Endothelial cell of umbilical vein (primary cell): Measurements from ENCODE around the gene MYH11. TPM values are rescaled to one million over a fixed set of nuclear protein-coding genes. Genes with fewer than 3 reads are reported as not detected.

Experiments
- BruUV-seq: library from RNA; stranded (reverse); fragments of 400-500 nt; replicated peaks from 2 replicates; lab custom pipeline; 2021; lab: Mats Ljungman, UMichigan
- CTCF ChIA-PET: fragments of 300-600, 350-600 bp; sonication (Branson Sonifier 250); formaldehyde crosslinking; loops from one replicate; lab custom pipeline; 2021; ENCODE audit warnings: antibody characterized with exemption, inconsistent platforms; lab: Charles Lee
- POLR2A ChIA-PET: fragments of 300-600, 350-600 bp; sonication (Branson Sonifier 250); formaldehyde crosslinking; loops from one replicate; lab custom pipeline; 2021; ENCODE audit warnings: antibody characterized with exemption, inconsistent platforms; lab: Charles Lee
- DNase-seq: peaks from one replicate; pipeline ENCODE4 v3.0.0-alpha.2; 2011; ENCODE audit warnings: low read depth, low spot score
- FAIRE-seq: peaks from 2 replicates; lab custom pipeline; 2011; peaks lifted over from hg19 to GRCh38; lab: Jason Lieb, UNC
- H2AFZ ChIP-seq: 2 replicates; pipeline ENCODE4 v1.6.0; 2012; ENCODE audit warnings: low read depth, low read length, control low read depth, inconsistent platforms
- H3K27ac ChIP-seq: 2 replicates; pipeline ENCODE4 v1.5.1; 2011; ENCODE audit warnings: low read depth, mild to moderate bottlenecking, control low read depth, low read length, moderate library complexity; ENCODE audit not compliant: insufficient read depth
- H3K27me3 ChIP-seq, 2 experiments: 2 replicates each; pipeline versions ENCODE4 v1.6.0 to v1.6.1; 2011; ENCODE audit warnings: low read length in 2 of 2, mixed read lengths in 1 of 2; ENCODE audit not compliant: control insufficient read depth in 2 of 2, insufficient read depth in 2 of 2
- H3K36me3 ChIP-seq, 2 experiments: 2 replicates in 1 of 2; 3 replicates in 1 of 2; pipeline ENCODE4 v1.5.1; 2011; ENCODE audit warnings: low read length in 2 of 2, mild to moderate bottlenecking in 1 of 2, moderate library complexity in 1 of 2; ENCODE audit not compliant: control insufficient read depth in 2 of 2, insufficient read depth in 2 of 2; ENCODE audit errors: extremely low read depth in 1 of 2
- H3K4me1 ChIP-seq: 3 replicates; pipeline ENCODE4 v1.5.1; 2011; ENCODE audit warnings: mild to moderate bottlenecking, low read length; ENCODE audit not compliant: control insufficient read depth, insufficient read depth; ENCODE audit errors: extremely low read depth
- H3K4me2 ChIP-seq: 2 replicates; pipeline ENCODE4 v1.6.1; 2011; ENCODE audit warnings: low read length, control low read depth, mixed read lengths; ENCODE audit not compliant: insufficient read depth
- H3K4me3 ChIP-seq, 3 experiments: fragments of 200-600 bp in 1 of 3; sonication (generic), shearing (Covaris generic) in 1 of 3; replicated peaks in 1 of 3; 2 replicates each; pipeline ENCODE4 v1.5.1; 2011 to 2016; ENCODE audit warnings: control low read depth in 3 of 3, low read length in 3 of 3, mild to moderate bottlenecking in 2 of 3, inconsistent platforms in 1 of 3, low read depth in 1 of 3, moderate library complexity in 1 of 3; ENCODE audit not compliant: insufficient read depth in 1 of 3
- H3K79me2 ChIP-seq: 2 replicates; pipeline ENCODE4 v1.6.0; 2012; ENCODE audit warnings: low read length, inconsistent platforms; ENCODE audit not compliant: control insufficient read depth, insufficient read depth
- H3K9ac ChIP-seq: replicated peaks from 2 replicates; pipeline ENCODE3; 2011; ENCODE audit warnings: low read length, control low read depth; ENCODE audit not compliant: insufficient read depth; ENCODE audit errors: extremely low read depth
- H3K9me1 ChIP-seq: replicated peaks from 3 replicates; pipeline ENCODE4 v1.6.0; 2011; ENCODE audit warnings: mild to moderate bottlenecking, low read length; ENCODE audit not compliant: control insufficient read depth, insufficient read depth; ENCODE audit errors: extremely low read depth
- H3K9me3 ChIP-seq: replicated peaks from 2 replicates; pipeline ENCODE4 v1.5.1; 2012; ENCODE audit warnings: low read length, inconsistent platforms; ENCODE audit not compliant: control insufficient read depth, insufficient read depth
- H4K20me1 ChIP-seq: replicated peaks from 2 replicates; pipeline ENCODE3; 2011; ENCODE audit warnings: mild to moderate bottlenecking, low read length; ENCODE audit not compliant: control insufficient read depth, insufficient read depth; ENCODE audit errors: extremely low read depth
- CTCF ChIP-seq, 2 donors: IDR thresholded peaks; 1 replicate in 1 of 2; 2 replicates in 1 of 2; pipeline ENCODE4 v1.5.1; 2011; ENCODE audit warnings: low read length in 2 of 2, mild to moderate bottlenecking in 2 of 2, moderate library complexity in 2 of 2, control low read depth in 1 of 2, inconsistent platforms in 1 of 2, low read depth in 1 of 2; ENCODE audit not compliant: insufficient read depth in 1 of 2; ENCODE audit errors: extremely low read depth in 1 of 2
- EZH2 ChIP-seq: IDR thresholded peaks from 2 replicates; pipeline ENCODE4 v1.6.1; 2012; ENCODE audit warnings: borderline replicate concordance, low read depth, mild to moderate bottlenecking, moderate library complexity, low read length, inconsistent platforms; ENCODE audit not compliant: severe bottlenecking
- FOS ChIP-seq: IDR thresholded peaks from 2 replicates; pipeline ENCODE4 v1.6.1; 2011; ENCODE audit warnings: mild to moderate bottlenecking, low read length, moderate library complexity, borderline replicate concordance; ENCODE audit not compliant: insufficient read depth
- GATA2 ChIP-seq: IDR thresholded peaks from 2 replicates; pipeline ENCODE4 v1.7.0; 2011; ENCODE audit warnings: low read depth, mild to moderate bottlenecking, moderate library complexity, mixed read lengths, low read length; ENCODE audit not compliant: insufficient read length, insufficient read depth
- JUN ChIP-seq: IDR thresholded peaks from 2 replicates; pipeline ENCODE4 v1.6.1; 2011; ENCODE audit warnings: borderline replicate concordance, low read depth; ENCODE audit not compliant: insufficient read length, insufficient read depth
- MAX ChIP-seq: IDR thresholded peaks from 2 replicates; pipeline ENCODE4 v1.6.1; 2011; ENCODE audit not compliant: insufficient read depth, insufficient read length
- MYC ChIP-seq: IDR thresholded peaks from one replicate; pipeline ENCODE4 v1.6.1; 2011; ENCODE audit warnings: mild to moderate bottlenecking, low read depth, low read length
- POLR2A ChIP-seq: IDR thresholded peaks from 2 replicates; pipeline ENCODE4 v1.6.1; 2012; ENCODE audit warnings: low read depth, mild to moderate bottlenecking, control low read depth, low read length
- POLR2AphosphoS5 ChIP-seq: IDR thresholded peaks from 2 replicates; pipeline ENCODE4 v1.6.1; 2012; ENCODE audit warnings: low read depth, mild to moderate bottlenecking, control low read depth, low read length, moderate library complexity; ENCODE audit not compliant: insufficient read depth
- dilution Hi-C: fragments of 300-500 bp; cut with MboI; formaldehyde crosslinking; loops from one replicate; pipeline ENCODE4 v1.15.0; 2019; ENCODE audit warnings: low sequenced_read_pairs; ENCODE audit not compliant: extremely low pct_ligation_motif_present
- intact Hi-C: fragments of 100-400 bp; cut with micrococcal nuclease; formaldehyde crosslinking; loops from one replicate; pipeline ENCODE4 v1.10.0; 2022
- polyA plus RNA-seq, 4 experiments: library from polyadenylated mRNA; depleted of rRNA in 3 of 4; stranded (reverse) in 3 of 4; unstranded in 1 of 4; fragments of >200 nt; gene quantifications; 2 replicates each; pipeline versions ENCODE4 v1.2.1 to v1.2.3, GENCODE V29; 2011 to 2012; ENCODE audit warnings: missing spikeins in 1 of 4
- total RNA-seq: library from RNA; stranded (reverse); gene quantifications from 2 replicates; pipeline ENCODE4 v1.2.3, GENCODE V29; 2021

MYH11 gene
- total and polyA plus RNA-seq, 2 donors (not counting 3 experiments of a cell fraction or from before 2014, with no cell fraction given) = not detected

GRCh38 chr16:15873301-15873700, 16.5 kb upstream of the MYH11 start:
- FAIRE-seq (no peak), DNase-seq (no peak)
- CTCF ChIA-PET = interaction anchor here (0.9 to 4.2 kb wide), 14 partner anchors 10 to 254 kb away, joined by 3 to 43 read pairs (median 7); partner anchors contain the start of gene CEP20
- no peaks in the 10 kb centered on the region for H3K9me3 ChIP-seq
- TF ChIP-seq MAX = no peak
- no peak for TF ChIP-seq GATA2
- no peak for TF ChIP-seq FOS
- no peak for TF ChIP-seq POLR2A
- TF ChIP-seq EZH2 = no peak
- TF ChIP-seq CTCF (IDR thresholded peaks at IDR 0.05; ENCODE audit: extremely low read depth in 1 of 2, insufficient read depth in 1 of 2, low read depth in 1 of 2, low read length in 2 of 2) = no peak
- TF ChIP-seq MYC = no peak
- no peak for TF ChIP-seq POLR2AphosphoS5
- no peak for TF ChIP-seq JUN
- intact Hi-C loops = loop anchor here (10.0 kb wide), 1 partner anchor 322 kb away; no protein-coding TSS in a partner anchor
- no peak overlapping the region for H3K4me3 ChIP-seq
- POLR2A ChIA-PET = interaction anchor here (1.6 kb wide), 1 partner anchor 15 kb away, joined by 4 read pairs; the partner anchor contains the start of gene CEP20
- H3K4me2 ChIP-seq = no peak overlapping the region
- H3K9me1 ChIP-seq = no peaks in the 10 kb centered on the region
- H3K36me3 ChIP-seq = peaks cover 0 to 6% of the 10 kb centered on the region in 2 experiments
- dilution Hi-C loops = no loop called here
- no peaks in the 10 kb centered on the region for H3K27me3 ChIP-seq
- no peaks in the 10 kb centered on the region for H3K79me2 ChIP-seq
- H3K27ac ChIP-seq = no peak overlapping the region
- no peaks in the 10 kb centered on the region for H4K20me1 ChIP-seq
- peaks cover 3% of the 10 kb centered on the region for H3K4me1 ChIP-seq
- no peak overlapping the region for H2AFZ ChIP-seq
- no peak overlapping the region for H3K9ac ChIP-seq
- BruUV-seq = no TSS peak
